Prostate gland (tissue), 2 donors: ENCODE data around the gene TSSK1B.

Experiments used
- POLR2A ChIP-seq: fragments of 450-650 bp; IDR thresholded peaks from one replicate; pipeline ENCODE4 v1.6.1; 2016; ENCODE audit warnings: antibody characterized with exemption, mild to moderate bottlenecking
- TF ChIP-seq, protein P1 (sequence below), 4 experiments: fragments of 200-600 bp in 2 of 4; fragments of 450-650 bp in 2 of 4; sonication (generic) in 2 of 4; IDR thresholded peaks; 1 replicate in 3 of 4; 2 replicates in 1 of 4; pipeline ENCODE4 v1.5.1; 2016 to 2019; ENCODE audit warnings: antibody characterized with exemption in 4 of 4, mild to moderate bottlenecking in 2 of 4, moderate library complexity in 2 of 4

DNA sequence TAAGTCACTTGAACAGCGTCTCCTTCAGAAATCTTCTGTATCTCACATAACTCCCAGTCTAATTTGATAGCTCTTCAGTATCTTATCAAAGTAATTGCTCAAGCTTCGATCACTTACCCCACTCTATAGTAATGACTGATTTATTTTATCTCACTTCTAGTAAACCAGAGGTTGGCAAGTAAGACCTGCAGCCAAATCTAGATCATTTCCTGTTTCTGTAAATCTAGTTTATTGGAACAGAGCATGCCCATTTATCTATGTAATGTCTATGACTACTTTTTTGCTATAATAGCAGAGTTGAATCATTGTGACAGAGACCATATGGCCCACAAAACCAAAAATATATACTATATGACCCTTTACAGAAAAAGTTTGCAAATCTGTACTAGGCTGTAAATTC, 40.1 kb downstream of the TSSK1B start:
- no peak for TF ChIP-seq POLR2A
- TF ChIP-seq, protein P1, sequence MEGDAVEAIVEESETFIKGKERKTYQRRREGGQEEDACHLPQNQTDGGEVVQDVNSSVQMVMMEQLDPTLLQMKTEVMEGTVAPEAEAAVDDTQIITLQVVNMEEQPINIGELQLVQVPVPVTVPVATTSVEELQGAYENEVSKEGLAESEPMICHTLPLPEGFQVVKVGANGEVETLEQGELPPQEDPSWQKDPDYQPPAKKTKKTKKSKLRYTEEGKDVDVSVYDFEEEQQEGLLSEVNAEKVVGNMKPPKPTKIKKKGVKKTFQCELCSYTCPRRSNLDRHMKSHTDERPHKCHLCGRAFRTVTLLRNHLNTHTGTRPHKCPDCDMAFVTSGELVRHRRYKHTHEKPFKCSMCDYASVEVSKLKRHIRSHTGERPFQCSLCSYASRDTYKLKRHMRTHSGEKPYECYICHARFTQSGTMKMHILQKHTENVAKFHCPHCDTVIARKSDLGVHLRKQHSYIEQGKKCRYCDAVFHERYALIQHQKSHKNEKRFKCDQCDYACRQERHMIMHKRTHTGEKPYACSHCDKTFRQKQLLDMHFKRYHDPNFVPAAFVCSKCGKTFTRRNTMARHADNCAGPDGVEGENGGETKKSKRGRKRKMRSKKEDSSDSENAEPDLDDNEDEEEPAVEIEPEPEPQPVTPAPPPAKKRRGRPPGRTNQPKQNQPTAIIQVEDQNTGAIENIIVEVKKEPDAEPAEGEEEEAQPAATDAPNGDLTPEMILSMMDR (IDR thresholded peaks at IDR 0.05): no peak
